Natural killer cell (primary cell): ENCODE data around the gene LRRTM3. TPM values are rescaled to one million over a fixed set of nuclear protein-coding genes. Genes with fewer than 3 reads are reported as not detected.

Source experiments
- ATAC-seq, 3 donors: fragments of 150-1000 bp in 2 of 3; fragments of 200-7000 bp in 1 of 3; cut with Tn5 transposase; 1 replicate in 1 of 3; 2 replicates in 2 of 3; pipeline ENCODE4 v1.10.0; 2021; ENCODE audit warnings: mild to moderate bottlenecking in 2 of 3, moderate library complexity in 2 of 3
- DNase-seq, 2 donors: peaks; one replicate each; pipeline versions ENCODE4 v3.0.0 to v3.0.0-alpha.2; 2013 to 2021; ENCODE audit warnings: mixed read lengths in 1 of 2
- H3K27ac ChIP-seq: one replicate; pipeline ENCODE4 v1.5.1; 2013; ENCODE audit warnings: mild to moderate bottlenecking, low read length
- H3K27me3 ChIP-seq: one replicate; pipeline ENCODE4 v1.6.1; 2013; ENCODE audit warnings: low read length; ENCODE audit not compliant: control insufficient read depth, insufficient read depth
- H3K36me3 ChIP-seq: one replicate; pipeline ENCODE4 v1.6.1; 2013; ENCODE audit warnings: low read length; ENCODE audit not compliant: control insufficient read depth, insufficient read depth
- H3K4me1 ChIP-seq: one replicate; pipeline ENCODE4 v1.6.1; 2013; ENCODE audit warnings: low read length; ENCODE audit not compliant: control insufficient read depth, insufficient read depth
- H3K4me3 ChIP-seq: one replicate; pipeline ENCODE4 v1.5.1; 2013; ENCODE audit warnings: low read length
- H3K9me3 ChIP-seq: one replicate; pipeline ENCODE4 v1.6.1; 2013; ENCODE audit warnings: low read length; ENCODE audit not compliant: control insufficient read depth, insufficient read depth
- H3K27ac Mint-ChIP-seq, 2 donors: one replicate each; pipeline ENCODE4 v1.8.0; 2022; ENCODE audit warnings: mild to moderate bottlenecking in 2 of 2, mixed read lengths in 2 of 2, moderate library complexity in 1 of 2
- H3K27me3 Mint-ChIP-seq, 2 donors: one replicate each; pipeline ENCODE4 v1.8.0; 2022; ENCODE audit warnings: low read depth in 2 of 2, mixed read lengths in 2 of 2
- H3K36me3 Mint-ChIP-seq: one replicate; pipeline ENCODE4 v1.8.0; 2022; ENCODE audit warnings: mixed read lengths
- H3K4me1 Mint-ChIP-seq, 2 donors: one replicate each; pipeline ENCODE4 v1.8.0; 2022; ENCODE audit warnings: mixed read lengths in 2 of 2
- H3K4me3 Mint-ChIP-seq: one replicate; pipeline ENCODE4 v1.8.0; 2022; ENCODE audit warnings: mild to moderate bottlenecking, moderate library complexity, mixed read lengths
- H3K9me3 Mint-ChIP-seq, 2 donors: one replicate each; pipeline ENCODE4 v1.8.0; 2022; ENCODE audit warnings: mixed read lengths in 2 of 2
- WGBS: methylation state at CpG from one replicate; pipeline ENCODE4 v1.1.7; 2013; ENCODE audit warnings: missing lambda C conversion rate; ENCODE audit not compliant: insufficient coverage; 5-methylcytosine and 5-hydroxymethylcytosine counted together
- intact Hi-C: fragments of 100-400 bp; cut with micrococcal nuclease; formaldehyde crosslinking; loops from one replicate; pipeline ENCODE4 v1.14.2; 2022
- total RNA-seq, 4 donors: library from RNA; stranded (reverse); fragments of 120-200 nt in 1 of 4; gene quantifications; one replicate each; pipeline versions ENCODE4 v1.2.3 to v1.2.4, GENCODE V29; 2013 to 2022
- TF ChIP-seq, protein P1 (sequence below): fragments of 200-600 bp; IDR thresholded peaks from one replicate; pipeline ENCODE4 v1.8.0; 2022; ENCODE audit warnings: antibody characterized with exemption

LRRTM3 gene
- total RNA-seq, 3 donors from 2014 or later (not counting 1 experiment from before 2014, with no cell fraction given): not detected

DNA sequence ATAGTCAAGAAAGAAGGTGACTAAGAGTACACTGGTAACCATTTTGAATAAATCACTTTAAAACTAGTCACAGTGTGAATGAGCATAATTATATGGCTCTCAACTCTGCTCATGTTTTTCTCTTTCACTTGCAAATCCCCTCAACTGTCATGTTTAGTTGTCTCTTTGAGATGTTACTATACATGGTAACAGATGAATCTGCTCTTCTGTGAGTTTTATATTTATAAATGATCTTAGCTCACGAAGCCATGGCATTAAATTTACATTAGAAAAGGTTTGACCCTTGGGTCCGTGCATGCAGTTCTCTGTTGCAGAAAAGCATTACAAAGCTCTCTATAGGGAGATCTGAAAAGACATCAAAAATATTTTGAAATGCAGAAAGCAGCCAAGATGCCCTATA, 33.0 kb upstream of the LRRTM3 start:
- ATAC-seq: no peak
- Mint-ChIP-seq H3K4me3 (no peak overlapping the region), H3K4me1 (no peaks in the 10 kb centered on the region), H3K27me3 (no peaks in the 10 kb centered on the region), H3K9me3 (peaks cover 9 to 12% of the 10 kb centered on the region in 2 donors), H3K36me3 (peaks cover 13% of the 10 kb centered on the region), H3K27ac (no peak overlapping the region)
- no peak for DNase-seq
- Histone ChIP-seq H3K9me3 (peaks cover 2% of the 10 kb centered on the region), H3K27me3 (no peaks in the 10 kb centered on the region), H3K36me3 (no peaks in the 10 kb centered on the region), H3K4me1 (no peaks in the 10 kb centered on the region), H3K27ac (no peak overlapping the region), H3K4me3 (no peak overlapping the region)
- TF ChIP-seq, protein P1, sequence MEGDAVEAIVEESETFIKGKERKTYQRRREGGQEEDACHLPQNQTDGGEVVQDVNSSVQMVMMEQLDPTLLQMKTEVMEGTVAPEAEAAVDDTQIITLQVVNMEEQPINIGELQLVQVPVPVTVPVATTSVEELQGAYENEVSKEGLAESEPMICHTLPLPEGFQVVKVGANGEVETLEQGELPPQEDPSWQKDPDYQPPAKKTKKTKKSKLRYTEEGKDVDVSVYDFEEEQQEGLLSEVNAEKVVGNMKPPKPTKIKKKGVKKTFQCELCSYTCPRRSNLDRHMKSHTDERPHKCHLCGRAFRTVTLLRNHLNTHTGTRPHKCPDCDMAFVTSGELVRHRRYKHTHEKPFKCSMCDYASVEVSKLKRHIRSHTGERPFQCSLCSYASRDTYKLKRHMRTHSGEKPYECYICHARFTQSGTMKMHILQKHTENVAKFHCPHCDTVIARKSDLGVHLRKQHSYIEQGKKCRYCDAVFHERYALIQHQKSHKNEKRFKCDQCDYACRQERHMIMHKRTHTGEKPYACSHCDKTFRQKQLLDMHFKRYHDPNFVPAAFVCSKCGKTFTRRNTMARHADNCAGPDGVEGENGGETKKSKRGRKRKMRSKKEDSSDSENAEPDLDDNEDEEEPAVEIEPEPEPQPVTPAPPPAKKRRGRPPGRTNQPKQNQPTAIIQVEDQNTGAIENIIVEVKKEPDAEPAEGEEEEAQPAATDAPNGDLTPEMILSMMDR: no peak
- WGBS: 81% methylated on average over 2 of the region's 2 CpGs
- intact Hi-C loops: no loop called here

DNA sequence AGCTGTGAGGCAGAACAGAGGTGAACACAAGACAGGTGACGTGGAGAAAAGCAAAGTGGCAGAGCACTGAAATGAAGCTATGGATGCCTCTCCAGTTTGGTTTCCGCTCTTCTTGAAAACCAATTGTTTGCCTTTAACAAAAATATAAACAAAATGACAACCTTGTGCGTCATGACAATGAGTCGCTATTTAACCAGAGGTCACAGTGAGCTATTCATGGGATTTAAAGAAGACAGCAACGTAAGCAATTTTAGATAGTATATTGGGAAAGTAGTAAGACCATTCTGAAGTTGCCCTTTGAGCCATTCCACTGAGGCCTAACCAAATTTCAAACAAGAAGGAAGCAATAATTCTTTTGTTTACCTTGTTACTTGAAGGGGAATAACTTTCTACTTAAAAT, 15.2 kb upstream of the LRRTM3 start:
- DNase-seq (no peak), ATAC-seq (no peak)
- H3K4me1 Mint-ChIP-seq: no peaks in the 10 kb centered on the region
- Histone ChIP-seq H3K4me3 (no peak overlapping the region), H3K27me3 (no peaks in the 10 kb centered on the region), H3K27ac (no peak overlapping the region), H3K36me3 (no peaks in the 10 kb centered on the region), H3K4me1 (no peaks in the 10 kb centered on the region), H3K9me3 (no peaks in the 10 kb centered on the region)
- H3K4me3 Mint-ChIP-seq: no peak overlapping the region
- 91% methylated on average over 5 of the region's 5 CpGs for WGBS
- TF ChIP-seq, protein P1: no peak
- no peaks in the 10 kb centered on the region for H3K27me3 Mint-ChIP-seq
- intact Hi-C loops: no loop called here
- H3K36me3 Mint-ChIP-seq: no peaks in the 10 kb centered on the region
- H3K27ac Mint-ChIP-seq: no peak overlapping the region
- peaks cover 9 to 10% of the 10 kb centered on the region in 2 donors for H3K9me3 Mint-ChIP-seq

GRCh38 chr10:66916030-66916429, 9.8 kb upstream of the LRRTM3 start:
- WGBS: no CpG with 5 or more reads among the region's 2 CpGs
- Histone ChIP-seq H3K4me3 (no peak overlapping the region), H3K36me3 (no peaks in the 10 kb centered on the region), H3K9me3 (no peaks in the 10 kb centered on the region), H3K4me1 (no peaks in the 10 kb centered on the region), H3K27ac (no peak overlapping the region), H3K27me3 (no peaks in the 10 kb centered on the region)
- Mint-ChIP-seq H3K27me3 (no peaks in the 10 kb centered on the region), H3K27ac (no peak overlapping the region), H3K36me3 (no peaks in the 10 kb centered on the region), H3K9me3 (peaks cover 3 to 9% of the 10 kb centered on the region in 2 donors), H3K4me3 (no peak overlapping the region), H3K4me1 (no peaks in the 10 kb centered on the region)
- intact Hi-C loops: no loop called here
- ATAC-seq (no peak), DNase-seq (no peak)
- TF ChIP-seq, protein P1: no peak

DNA sequence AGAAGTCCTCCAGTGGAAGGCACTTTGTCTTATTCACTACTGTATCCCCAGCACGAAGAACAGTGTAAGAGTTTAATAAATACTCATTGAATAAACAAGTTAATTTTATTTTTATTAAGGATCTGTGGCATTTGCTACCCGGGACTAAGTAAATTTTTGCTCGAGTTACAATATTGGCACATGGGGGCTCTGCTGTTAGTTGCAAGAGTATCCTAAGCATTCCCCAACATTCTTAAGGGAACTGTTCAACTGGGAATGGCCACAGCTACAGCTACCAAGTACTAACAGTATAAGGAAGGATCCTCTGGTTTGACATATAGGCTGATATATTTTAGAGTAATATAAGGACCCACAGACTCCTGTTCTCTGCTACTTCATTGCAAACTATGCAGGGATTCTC, 8.7 kb upstream of the LRRTM3 start:
- H3K36me3 ChIP-seq: no peaks in the 10 kb centered on the region
- ATAC-seq (no peak), DNase-seq (no peak)
- H3K27ac Mint-ChIP-seq: no peak overlapping the region
- no peaks in the 10 kb centered on the region for H3K36me3 Mint-ChIP-seq
- H3K4me3 ChIP-seq: no peak overlapping the region
- TF ChIP-seq, protein P1: no peak
- H3K4me1 ChIP-seq: no peaks in the 10 kb centered on the region
- WGBS: 83% methylated on average over 2 of the region's 3 CpGs
- H3K27ac ChIP-seq: no peak overlapping the region
- no peaks in the 10 kb centered on the region for H3K27me3 Mint-ChIP-seq
- H3K4me3 Mint-ChIP-seq: no peak overlapping the region
- peaks cover 6 to 14% of the 10 kb centered on the region in 2 donors for H3K9me3 Mint-ChIP-seq
- H3K27me3 ChIP-seq: no peaks in the 10 kb centered on the region
- no peaks in the 10 kb centered on the region for H3K9me3 ChIP-seq
- H3K4me1 Mint-ChIP-seq: no peaks in the 10 kb centered on the region
- intact Hi-C loops: no loop called here
